GM19324 (cell line): ENCODE measurements around the gene CMYA5.

Experiments used
- ATAC-seq: cut with Tn5 transposase; IDR thresholded peaks from one replicate; pipeline ENCODE4 v1.9.1; 2021; ENCODE audit warnings: mild to moderate bottlenecking, moderate library complexity; ENCODE audit not compliant: unreplicated experiment, low FRiP score

CMYA5 gene

GRCh38 chr5:79787448-79787847, 97.8 kb downstream of the CMYA5 start:
- no peak for ATAC-seq

- ATAC-seq, result no peak
Measured at GRCh38 chr5:79791843-79792242, 102.2 kb downstream of the CMYA5 start.

GRCh38 chr5:79792463-79792862, 102.8 kb downstream of the CMYA5 start:
- no peak for ATAC-seq

GRCh38 chr5:79793304-79793703, 103.7 kb downstream of the CMYA5 start:
- ATAC-seq, result no peak

GRCh38 chr5:79793722-79794121, 104.1 kb downstream of the CMYA5 start:
- ATAC-seq, result no peak

GRCh38 chr5:79794347-79794746, 104.7 kb downstream of the CMYA5 start:
- ATAC-seq, result no peak

GRCh38 chr5:79795764-79796398, 106.2 kb downstream of the CMYA5 start:
- ATAC-seq, result no peak

GRCh38 chr5:79798893-79799590, 109.4 kb downstream of the CMYA5 start:
- ATAC-seq, result no peak

GRCh38 chr5:79800979-79801827, 111.6 kb downstream of the CMYA5 start:
- ATAC-seq, result no peak

- ATAC-seq, result no peak
Measured at GRCh38 chr5:79802406-79802805, 112.8 kb downstream of the CMYA5 start.

GRCh38 chr5:79803007-79803406, 113.4 kb downstream of the CMYA5 start:
- no peak for ATAC-seq

GRCh38 chr5:79806741-79807140, 117.1 kb downstream of the CMYA5 start:
- ATAC-seq, result no peak

GRCh38 chr5:79809743-79810142, 120.1 kb downstream of the CMYA5 start:
- ATAC-seq, result no peak

GRCh38 chr5:79811081-79811480, 121.4 kb downstream of the CMYA5 start:
- no peak for ATAC-seq

- ATAC-seq, result no peak
Measured at GRCh38 chr5:79811904-79812303, 122.3 kb downstream of the CMYA5 start.

GRCh38 chr5:79814699-79815098, 125.1 kb downstream of the CMYA5 start:
- no peak for ATAC-seq

- no peak for ATAC-seq
Measured at GRCh38 chr5:79816014-79816413, 126.4 kb downstream of the CMYA5 start.

- no peak for ATAC-seq
Measured at GRCh38 chr5:79820648-79821047, 131.0 kb downstream of the CMYA5 start.

GRCh38 chr5:79824444-79824843, 134.8 kb downstream of the CMYA5 start:
- ATAC-seq, result no peak

- ATAC-seq, result no peak
Measured at GRCh38 chr5:79825802-79826201, 136.2 kb downstream of the CMYA5 start.

- ATAC-seq, result no peak
Measured at GRCh38 chr5:79827159-79827629, 137.6 kb downstream of the CMYA5 start.
